GM10266 (cell line): Measurements from ENCODE around the gene REST.

ENCODE experiments used
- DNase-seq: peaks from one replicate; pipeline ENCODE4 v3.0.0; 2012; ENCODE audit errors: extremely low spot score
- TF ChIP-seq, protein P1 (sequence below): IDR thresholded peaks from 2 replicates; pipeline ENCODE4 v1.5.1; 2012; ENCODE audit warnings: mild to moderate bottlenecking, low read depth; ENCODE audit not compliant: control insufficient read depth, insufficient read depth; ENCODE audit errors: missing control alignments

The REST gene

DNA sequence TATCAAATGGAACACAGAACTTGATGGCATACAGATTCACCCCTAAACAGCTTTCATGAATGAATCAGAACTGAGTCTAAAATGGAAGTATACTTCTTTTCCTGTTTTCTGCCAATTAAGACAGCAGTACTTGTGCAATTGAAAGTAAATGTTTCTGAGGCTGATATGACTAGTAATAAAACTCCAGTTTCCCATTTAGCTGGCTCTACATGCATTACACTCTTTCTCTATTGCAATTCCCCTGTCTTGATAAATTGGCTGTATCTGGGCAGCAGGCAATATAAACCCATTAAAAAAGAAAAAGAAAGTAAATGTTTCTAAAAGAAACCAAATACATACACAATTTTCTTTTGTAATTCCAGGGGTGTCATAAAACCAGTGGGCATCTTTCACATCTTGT is 65.1 kb downstream of the REST start:
- no peak for DNase-seq
- TF ChIP-seq, protein P1, sequence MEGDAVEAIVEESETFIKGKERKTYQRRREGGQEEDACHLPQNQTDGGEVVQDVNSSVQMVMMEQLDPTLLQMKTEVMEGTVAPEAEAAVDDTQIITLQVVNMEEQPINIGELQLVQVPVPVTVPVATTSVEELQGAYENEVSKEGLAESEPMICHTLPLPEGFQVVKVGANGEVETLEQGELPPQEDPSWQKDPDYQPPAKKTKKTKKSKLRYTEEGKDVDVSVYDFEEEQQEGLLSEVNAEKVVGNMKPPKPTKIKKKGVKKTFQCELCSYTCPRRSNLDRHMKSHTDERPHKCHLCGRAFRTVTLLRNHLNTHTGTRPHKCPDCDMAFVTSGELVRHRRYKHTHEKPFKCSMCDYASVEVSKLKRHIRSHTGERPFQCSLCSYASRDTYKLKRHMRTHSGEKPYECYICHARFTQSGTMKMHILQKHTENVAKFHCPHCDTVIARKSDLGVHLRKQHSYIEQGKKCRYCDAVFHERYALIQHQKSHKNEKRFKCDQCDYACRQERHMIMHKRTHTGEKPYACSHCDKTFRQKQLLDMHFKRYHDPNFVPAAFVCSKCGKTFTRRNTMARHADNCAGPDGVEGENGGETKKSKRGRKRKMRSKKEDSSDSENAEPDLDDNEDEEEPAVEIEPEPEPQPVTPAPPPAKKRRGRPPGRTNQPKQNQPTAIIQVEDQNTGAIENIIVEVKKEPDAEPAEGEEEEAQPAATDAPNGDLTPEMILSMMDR = no peak

DNA sequence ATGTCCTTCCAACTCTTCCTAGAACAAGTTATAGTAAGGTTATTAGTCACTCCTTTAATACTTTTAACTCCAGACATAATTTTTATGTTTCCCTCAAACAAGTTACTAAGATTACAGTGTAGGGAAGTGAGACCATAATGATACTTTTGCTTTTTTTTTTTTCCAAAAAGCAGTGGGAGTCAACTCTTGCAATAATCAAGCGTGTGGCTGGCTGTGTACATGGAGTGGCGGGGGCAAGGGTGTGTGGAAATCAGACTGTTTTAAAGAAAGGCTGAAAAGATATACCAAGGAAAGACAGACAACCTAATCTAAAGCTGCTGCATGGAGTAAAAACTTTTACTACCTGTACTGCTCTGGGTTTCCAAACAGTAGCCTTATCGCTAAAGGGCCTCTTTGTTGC is 65.6 kb downstream of the REST start:
- TF ChIP-seq, protein P1 = no peak
- DNase-seq = no peak

DNA sequence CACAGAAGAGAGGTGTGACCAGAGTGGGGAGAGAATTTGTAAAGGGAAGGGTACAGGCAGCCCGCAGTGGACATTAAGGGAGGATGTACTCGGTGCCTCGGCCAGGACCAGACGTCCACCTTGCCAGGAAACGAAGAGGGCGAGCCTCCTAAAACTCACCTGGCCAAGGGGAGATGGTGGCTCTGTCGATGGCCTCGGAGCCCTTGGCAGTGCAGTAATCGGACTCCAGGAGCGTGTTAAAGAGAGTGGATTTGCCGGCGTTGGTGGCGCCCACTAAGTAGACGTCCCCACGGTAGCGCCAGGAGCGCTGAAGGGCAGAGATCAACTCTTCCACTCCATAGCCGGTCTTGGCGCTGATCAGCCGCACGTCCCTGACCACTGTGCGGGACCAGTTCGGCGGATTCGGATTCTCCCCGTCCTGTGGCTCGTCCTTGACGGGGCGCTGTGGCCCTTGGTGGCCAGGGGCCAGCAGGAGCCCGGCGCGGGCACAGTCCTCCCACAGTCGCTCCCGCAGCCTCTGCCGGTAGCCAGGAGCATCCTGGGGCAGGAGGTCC is 68.7 kb downstream of the REST start:
- TF ChIP-seq, protein P1 = no peak
- no peak for DNase-seq

DNA sequence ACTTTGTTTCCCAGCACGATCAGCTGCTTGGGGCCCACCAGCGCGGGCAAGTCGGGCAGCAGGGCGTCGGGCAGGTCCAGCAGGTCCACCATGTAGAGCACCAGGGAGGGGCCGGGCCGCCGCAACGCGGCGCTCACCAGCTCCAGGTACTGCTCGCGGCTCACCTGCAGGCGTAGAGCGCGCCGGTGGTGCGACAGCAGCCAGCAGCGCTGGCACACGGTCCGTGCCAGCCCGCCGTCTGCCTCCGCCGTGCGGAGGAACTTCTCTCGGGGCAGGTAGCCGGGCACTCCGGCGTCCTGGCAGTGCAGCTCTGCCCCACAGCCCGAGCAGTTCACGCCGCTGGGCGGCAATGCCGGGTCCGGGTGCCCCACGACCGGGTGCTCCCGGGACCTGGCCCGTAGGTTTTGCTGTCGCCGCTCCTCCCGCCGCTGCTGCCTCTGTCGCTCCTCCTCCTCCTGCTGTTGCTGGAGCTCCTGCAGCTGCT is 69.2 kb downstream of the REST start:
- no peak for DNase-seq
- TF ChIP-seq, protein P1 = peak; percentile 15

DNA sequence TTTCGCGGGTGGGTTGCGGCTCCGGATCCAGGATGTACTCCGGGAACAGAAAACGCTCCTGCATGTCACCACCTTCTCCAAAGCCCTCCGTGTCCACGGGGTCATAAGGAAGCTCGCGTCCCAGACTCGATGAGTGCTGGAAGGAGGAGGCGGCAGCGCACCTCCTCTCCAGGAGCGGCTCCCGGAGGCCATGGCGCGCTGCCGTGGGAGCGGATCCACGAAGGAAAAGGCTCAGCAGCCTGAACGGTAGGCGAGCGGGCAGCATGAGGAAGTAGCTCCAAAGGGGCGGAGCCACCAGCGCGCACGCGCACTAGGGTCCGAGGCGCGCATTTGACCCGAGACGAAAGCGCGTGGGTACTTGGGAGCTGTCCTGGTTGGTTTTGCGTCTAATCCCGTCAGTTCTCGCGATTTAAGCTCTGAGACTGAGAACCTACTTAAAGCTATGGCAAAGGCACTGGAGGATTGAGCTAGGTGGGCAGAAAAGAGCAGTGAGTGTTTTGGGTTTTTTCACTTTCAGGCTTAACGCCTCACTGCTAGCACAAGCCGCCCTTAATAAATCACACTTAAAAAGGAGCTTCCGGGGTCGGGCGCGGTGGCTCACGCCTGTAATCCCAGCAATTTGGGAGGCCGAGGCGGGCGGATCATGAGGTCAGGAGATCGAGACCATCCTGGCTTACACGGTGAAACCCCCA is 69.8 kb downstream of the REST start, which contains the start of gene NOA1:
TSS of gene NOA1 (minus strand) at position 286 of the 692 bp plus-strand sequence. CDS start at position 265, 21 bp downstream.
- TF ChIP-seq, protein P1 = no peak

DNA sequence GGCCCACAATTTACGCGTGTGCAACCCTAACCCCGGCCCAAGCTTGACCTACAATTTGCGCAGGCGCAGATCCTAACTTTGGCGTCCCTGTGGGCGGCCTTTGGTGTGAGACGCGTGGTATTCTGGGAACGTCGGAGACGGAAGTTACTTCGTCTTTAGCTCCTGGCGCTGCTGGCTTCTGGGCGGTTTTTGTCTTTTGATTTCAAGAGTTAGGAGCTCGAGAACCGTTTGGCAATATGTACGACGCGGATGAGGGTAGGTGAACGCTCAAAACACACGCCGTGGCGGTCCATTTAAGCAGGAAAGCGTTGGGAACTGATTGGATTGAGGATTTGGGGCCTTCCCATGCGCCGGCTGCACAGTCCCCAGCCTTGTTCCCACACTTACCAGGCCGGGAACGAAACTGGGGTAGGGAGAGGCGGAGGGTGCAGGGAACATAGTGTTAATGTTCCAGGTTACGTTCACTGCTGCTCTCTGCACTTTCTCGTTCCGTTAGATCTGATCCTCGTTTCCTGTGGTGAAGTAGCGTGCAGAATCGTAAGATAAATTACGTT is 71.1 kb downstream of the REST start, which contains the start of gene POLR2B:
TSS of gene POLR2B (plus strand) at position 147 of the 554 bp plus-strand sequence. CDS start at position 237, 90 bp downstream.
- peak; percentile 91 for DNase-seq
- TF ChIP-seq, protein P1 = no peak

More for the DNA sequence above, 69.8 kb downstream of the REST start, which contains the start of gene NOA1:
- peak; percentile 95 for DNase-seq
